Hypothalamus (tissue), 51 donors: ENCODE results near the gene JAK1.

ENCODE experiments used
- DNase-seq, 51 donors: peaks; one replicate each; lab custom pipeline; 2025; lab: John Stamatoyannopoulos, UW

The JAK1 gene

GRCh38 chr1:64980745-64981600 is 14.6 kb upstream of the JAK1 start:
- no peak for DNase-seq

- no peak for DNase-seq
Observed at GRCh38 chr1:64979358-64979757, 13.0 kb upstream of the JAK1 start.

GRCh38 chr1:64976361-64976760 is 10.0 kb upstream of the JAK1 start:
- no peak for DNase-seq

GRCh38 chr1:64975740-64976139 is 9.4 kb upstream of the JAK1 start:
- DNase-seq: peak in 4 of 51 donors; percentile 7 to 15 (median 12)

- no peak for DNase-seq
Observed at GRCh38 chr1:64975127-64975526, 8.8 kb upstream of the JAK1 start.

- DNase-seq: no peak
Observed at GRCh38 chr1:64974288-64974825, 8.0 kb upstream of the JAK1 start.

- DNase-seq: no peak
Observed at GRCh38 chr1:64973061-64973647, 6.8 kb upstream of the JAK1 start.

GRCh38 chr1:64969305-64970046 is 3.1 kb upstream of the JAK1 start:
- DNase-seq: no peak

- DNase-seq: no peak
Observed at GRCh38 chr1:64967381-64967780, 1.0 kb upstream of the JAK1 start.

- DNase-seq: peak in 34 of 51 donors; percentile 12 to 69 (median 44)
Observed at GRCh38 chr1:64965366-64966157, 787 bp downstream of the JAK1 start.

- no peak for DNase-seq
Observed at GRCh38 chr1:64963466-64963865, 2.9 kb downstream of the JAK1 start.

GRCh38 chr1:64962441-64962840 is 3.9 kb downstream of the JAK1 start:
- no peak for DNase-seq

- no peak for DNase-seq
Observed at GRCh38 chr1:64961923-64962322, 4.4 kb downstream of the JAK1 start.

- DNase-seq: no peak
Observed at GRCh38 chr1:64960731-64961130, 5.6 kb downstream of the JAK1 start.

GRCh38 chr1:64959986-64960385 is 6.4 kb downstream of the JAK1 start:
- no peak for DNase-seq

- DNase-seq: no peak
Observed at GRCh38 chr1:64956733-64957441, 9.5 kb downstream of the JAK1 start.

GRCh38 chr1:64956010-64956640 is 10.2 kb downstream of the JAK1 start:
- DNase-seq: no peak

- no peak for DNase-seq
Observed at GRCh38 chr1:64955097-64956009, 11.0 kb downstream of the JAK1 start.
